Osteoblast (primary cell): Measurements from ENCODE around the gene GARS1. TPM values are rescaled to one million over a fixed set of nuclear protein-coding genes. Genes with fewer than 3 reads are reported as not detected.
A peak's percentile ranks its signal among the peaks of the same experiment; 100 is the strongest.

Experiments used
- DNase-seq: peaks from one replicate; pipeline ENCODE4 v3.0.0; 2011; ENCODE audit warnings: low spot score, mixed read lengths; ENCODE audit not compliant: insufficient read length; ENCODE audit errors: missing footprints
- H2AFZ ChIP-seq: 2 replicates; pipeline ENCODE4 v1.6.0; 2011; ENCODE audit warnings: mild to moderate bottlenecking, low read length
- H3K27ac ChIP-seq: 2 replicates; pipeline ENCODE4 v1.5.1; 2011; ENCODE audit warnings: mild to moderate bottlenecking, low read depth, low read length, moderate library complexity
- H3K27me3 ChIP-seq: 2 replicates; pipeline ENCODE4 v1.6.0; 2012; ENCODE audit warnings: mild to moderate bottlenecking, control low read depth, inconsistent platforms, low read length, moderate library complexity; ENCODE audit not compliant: insufficient read depth
- H3K36me3 ChIP-seq: 2 replicates; pipeline ENCODE4 v1.5.1; 2011; ENCODE audit warnings: mild to moderate bottlenecking, low read length, control low read depth, moderate library complexity; ENCODE audit not compliant: insufficient read depth
- H3K4me1 ChIP-seq: 2 replicates; pipeline ENCODE4 v1.5.1; 2011; ENCODE audit warnings: mild to moderate bottlenecking, low read length, control low read depth, moderate library complexity; ENCODE audit not compliant: insufficient read depth
- H3K4me2 ChIP-seq: 2 replicates; pipeline ENCODE4 v1.6.0; 2011; ENCODE audit warnings: mild to moderate bottlenecking, low read length; ENCODE audit not compliant: insufficient read depth
- H3K4me3 ChIP-seq: fragments of 200-600 bp; sonication (generic); 3 replicates; pipeline ENCODE4 v1.5.1; 2012; ENCODE audit warnings: mild to moderate bottlenecking, low read length, inconsistent platforms; ENCODE audit not compliant: insufficient read depth
- H3K79me2 ChIP-seq: 2 replicates; pipeline ENCODE4 v1.6.0; 2012; ENCODE audit warnings: mild to moderate bottlenecking, low read length, control low read depth, inconsistent platforms; ENCODE audit not compliant: insufficient read depth
- H3K9me3 ChIP-seq: 2 replicates; pipeline ENCODE4 v1.5.1; 2011; ENCODE audit warnings: low read depth, low read length, control low read depth
- H4K20me1 ChIP-seq: 2 replicates; pipeline ENCODE4 v1.6.0; 2012; ENCODE audit warnings: mild to moderate bottlenecking, low read length, control low read depth; ENCODE audit not compliant: insufficient read depth
- CTCF ChIP-seq: IDR thresholded peaks from 2 replicates; pipeline ENCODE4 v1.5.1; 2011; ENCODE audit warnings: mild to moderate bottlenecking, low read depth, low read length, moderate library complexity; ENCODE audit errors: extremely low read depth
- total RNA-seq: library from RNA; depleted of rRNA; stranded (reverse); fragments of >200 nt; gene quantifications from 2 replicates; pipeline ENCODE4 v1.2.3, GENCODE V29; 2012

Gene GARS1
- total RNA-seq, 1 donor, result 526 TPM

GRCh38 chr7:30652132-30652531 lies 57.5 kb downstream of the GARS1 start:
- no peaks in the 10 kb centered on the region for H4K20me1 ChIP-seq
- no peak for DNase-seq
- H3K4me1 ChIP-seq, result no peaks in the 10 kb centered on the region
- H3K27me3 ChIP-seq, result no peaks in the 10 kb centered on the region
- no peak overlapping the region for H3K27ac ChIP-seq
- no peak overlapping the region for H3K4me3 ChIP-seq
- no peak overlapping the region for H2AFZ ChIP-seq
- H3K79me2 ChIP-seq, result no peaks in the 10 kb centered on the region
- no peaks in the 10 kb centered on the region for H3K9me3 ChIP-seq
- no peak overlapping the region for H3K4me2 ChIP-seq
- no peaks in the 10 kb centered on the region for H3K36me3 ChIP-seq
- no peak for TF ChIP-seq CTCF

- Histone ChIP-seq H2AFZ (no peak overlapping the region), H3K27me3 (no peaks in the 10 kb centered on the region), H3K4me2 (no peak overlapping the region), H3K9me3 (no peaks in the 10 kb centered on the region), H3K79me2 (no peaks in the 10 kb centered on the region), H3K4me1 (no peaks in the 10 kb centered on the region), H4K20me1 (no peaks in the 10 kb centered on the region), H3K36me3 (no peaks in the 10 kb centered on the region), H3K27ac (no peak overlapping the region), H3K4me3 (no peak overlapping the region)
- peak; percentile 73 for DNase-seq
- no peak for TF ChIP-seq CTCF
These were observed 58.3 kb downstream of the GARS1 start for GRCh38 chr7:30652698-30653641.

- no peaks in the 10 kb centered on the region for H3K27me3 ChIP-seq
- no peaks in the 10 kb centered on the region for H4K20me1 ChIP-seq
- no peaks in the 10 kb centered on the region for H3K79me2 ChIP-seq
- no peak overlapping the region for H3K27ac ChIP-seq
- no peak overlapping the region for H2AFZ ChIP-seq
- TF ChIP-seq CTCF, result no peak
- no peak overlapping the region for H3K4me3 ChIP-seq
- no peaks in the 10 kb centered on the region for H3K9me3 ChIP-seq
- H3K4me2 ChIP-seq, result no peak overlapping the region
- H3K36me3 ChIP-seq, result no peaks in the 10 kb centered on the region
- H3K4me1 ChIP-seq, result no peaks in the 10 kb centered on the region
- peak; percentile 63 for DNase-seq
These were observed 59.8 kb downstream of the GARS1 start for GRCh38 chr7:30654296-30655090.
